GM13977 (cell line): ENCODE data around the gene TMED7.
A peak's percentile ranks its signal among the peaks of the same experiment; 100 is the strongest.

Source experiments
- DNase-seq: peaks from one replicate; pipeline ENCODE4 v3.0.0; 2012; ENCODE audit warnings: low spot score
- CTCF ChIP-seq: IDR thresholded peaks from 2 replicates; pipeline ENCODE4 v1.5.1; 2012; ENCODE audit warnings: mild to moderate bottlenecking, control low read depth; ENCODE audit not compliant: insufficient read depth; ENCODE audit errors: extremely low read depth, missing control alignments
- in situ Hi-C: fragments of 300-500 bp; cut with MboI; formaldehyde crosslinking; loops from one replicate; pipeline ENCODE4 v1.12.0; 2022; ENCODE audit warnings: low sequenced_read_pairs, low pct_unique_long_range_greater_than_20kb, mixed read lengths, inconsistent platforms; ENCODE audit not compliant: unreplicated experiment

The TMED7 gene

GRCh38 chr5:115588640-115589039, 37.2 kb downstream of the TMED7 start:
- TF ChIP-seq CTCF: no peak
- in situ Hi-C loops: no loop called here
- no peak for DNase-seq

DNA sequence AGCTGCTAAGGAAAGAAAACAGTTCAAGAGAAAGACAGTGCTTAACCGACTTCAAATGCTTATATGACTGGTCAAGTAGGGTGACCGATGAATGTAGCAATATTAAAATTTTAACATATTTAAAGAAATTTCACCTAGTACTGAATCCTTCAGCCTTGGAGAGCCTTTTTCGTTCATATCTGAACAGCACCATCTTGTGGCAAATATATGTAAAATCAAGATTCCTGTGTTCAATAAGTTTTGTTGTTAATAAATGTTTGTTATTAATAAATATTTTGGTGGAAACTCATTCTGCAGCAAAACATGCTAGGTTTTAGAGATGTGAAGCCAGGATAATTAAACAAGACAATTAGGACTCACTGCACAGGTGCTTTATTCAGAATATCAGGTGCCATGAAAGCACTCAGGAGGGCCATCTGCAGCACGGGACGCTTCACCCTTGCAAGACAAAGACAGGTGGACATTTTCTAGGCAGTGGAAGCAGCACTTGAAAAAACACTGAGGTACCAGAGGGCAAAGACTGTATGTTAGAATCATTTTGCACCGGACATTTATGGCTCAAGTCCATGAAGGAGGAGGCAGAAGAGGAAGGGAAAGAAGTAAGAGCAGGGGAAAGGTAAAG, 39.2 kb downstream of the TMED7 start:
- DNase-seq: no peak
- in situ Hi-C loops: no loop called here
- peak; percentile 47 for TF ChIP-seq CTCF

DNA sequence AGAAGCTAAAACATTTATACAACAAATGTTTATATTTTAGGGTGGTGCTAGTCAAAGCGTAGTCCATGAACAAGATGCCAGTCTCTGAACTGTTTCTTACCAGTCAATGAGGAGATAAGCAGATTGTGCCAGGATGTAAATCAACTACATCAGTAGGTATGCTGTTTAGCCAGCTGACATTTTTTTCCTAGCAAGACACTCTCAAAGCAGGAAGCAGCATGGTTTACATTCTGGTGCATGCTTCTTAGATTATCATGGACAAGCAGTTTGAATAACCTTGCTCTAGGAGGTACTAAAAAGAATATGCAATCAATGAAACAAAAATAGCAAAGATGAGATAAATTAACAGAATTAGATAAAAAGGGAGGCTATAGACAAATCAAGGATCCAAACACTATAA, 40.6 kb downstream of the TMED7 start:
- no peak for DNase-seq
- no peak for TF ChIP-seq CTCF
- in situ Hi-C loops: no loop called here

- no peak for TF ChIP-seq CTCF
- DNase-seq: no peak
- in situ Hi-C loops: loop anchor here (5.0 kb wide), 1 partner anchor 267 kb away; no protein-coding TSS in a partner anchor
Measured at GRCh38 chr5:115584501-115584900, 41.3 kb downstream of the TMED7 start.

GRCh38 chr5:115583474-115583873, 42.4 kb downstream of the TMED7 start:
- TF ChIP-seq CTCF: no peak
- in situ Hi-C loops: loop anchor here (5.0 kb wide), 1 partner anchor 266 kb away; no protein-coding TSS in a partner anchor
- no peak for DNase-seq

DNA sequence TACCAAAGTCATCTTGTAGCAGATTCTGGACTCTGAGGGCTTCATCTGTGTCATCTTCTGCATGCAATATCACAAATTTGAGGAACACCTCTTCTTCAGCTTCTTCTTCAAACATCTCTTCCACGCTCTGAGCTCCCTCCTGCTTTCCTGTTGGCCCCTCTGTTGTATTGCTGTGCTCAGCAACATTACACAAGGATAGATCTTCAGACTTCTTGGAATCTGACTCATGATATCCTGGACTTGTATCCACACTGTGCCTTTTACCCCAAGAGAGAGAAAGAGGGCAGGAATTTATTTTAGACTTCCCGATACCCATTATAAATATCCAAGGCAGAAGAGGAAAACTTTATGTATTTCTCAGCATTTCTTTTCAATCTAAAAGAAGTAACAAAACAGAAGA, 44.9 kb downstream of the TMED7 start:
- TF ChIP-seq CTCF: no peak

More for the DNA sequence above, 44.9 kb downstream of the TMED7 start:
- no peak for DNase-seq
- in situ Hi-C loops: loop anchor here (5.0 kb wide), 1 partner anchor 264 kb away; no protein-coding TSS in a partner anchor
